HG03039 (cell line): ENCODE measurements around the gene IL12RB2.

Experiments used
- ATAC-seq: cut with Tn5 transposase; IDR thresholded peaks from one replicate; pipeline ENCODE4 v1.9.1; 2021; ENCODE audit warnings: mild to moderate bottlenecking, moderate library complexity; ENCODE audit not compliant: unreplicated experiment

The IL12RB2 gene

GRCh38 chr1:67313934-67314671 is 6.4 kb downstream of the IL12RB2 start:
- no peak for ATAC-seq

GRCh38 chr1:67314696-67315095 is 7.0 kb downstream of the IL12RB2 start:
- no peak for ATAC-seq

GRCh38 chr1:67316180-67316902 is 8.7 kb downstream of the IL12RB2 start:
- no peak for ATAC-seq

- ATAC-seq = no peak
These were observed 9.2 kb downstream of the IL12RB2 start for GRCh38 chr1:67316918-67317317.

GRCh38 chr1:67317803-67318202 is 10.1 kb downstream of the IL12RB2 start:
- no peak for ATAC-seq

GRCh38 chr1:67322442-67322841 is 14.8 kb downstream of the IL12RB2 start:
- no peak for ATAC-seq

- no peak for ATAC-seq
These were observed 15.4 kb downstream of the IL12RB2 start for GRCh38 chr1:67323087-67323486.

- ATAC-seq = no peak
These were observed 16.4 kb downstream of the IL12RB2 start for GRCh38 chr1:67324068-67324467.

- ATAC-seq = no peak
These were observed 20.3 kb downstream of the IL12RB2 start for GRCh38 chr1:67327864-67328466.

- peak; percentile 91 for ATAC-seq
These were observed 25.2 kb downstream of the IL12RB2 start for GRCh38 chr1:67332653-67333529.

- ATAC-seq = no peak
These were observed 25.9 kb downstream of the IL12RB2 start for GRCh38 chr1:67333603-67334002.

- ATAC-seq = no peak
These were observed 27.7 kb downstream of the IL12RB2 start for GRCh38 chr1:67335411-67335810.

- ATAC-seq = no peak
These were observed 28.5 kb downstream of the IL12RB2 start for GRCh38 chr1:67336157-67336556.

- no peak for ATAC-seq
These were observed 29.1 kb downstream of the IL12RB2 start for GRCh38 chr1:67336783-67337182.

GRCh38 chr1:67338642-67339041 is 31.0 kb downstream of the IL12RB2 start:
- no peak for ATAC-seq

GRCh38 chr1:67339623-67340343 is 32.1 kb downstream of the IL12RB2 start:
- peak; percentile 44 for ATAC-seq

GRCh38 chr1:67342076-67342890 is 34.6 kb downstream of the IL12RB2 start:
- no peak for ATAC-seq

GRCh38 chr1:67345556-67345955 is 37.9 kb downstream of the IL12RB2 start:
- no peak for ATAC-seq

GRCh38 chr1:67346982-67347381 is 39.3 kb downstream of the IL12RB2 start:
- ATAC-seq = no peak
